Measurements from ENCODE around the gene CFAP57.

The CFAP57 gene

DNA sequence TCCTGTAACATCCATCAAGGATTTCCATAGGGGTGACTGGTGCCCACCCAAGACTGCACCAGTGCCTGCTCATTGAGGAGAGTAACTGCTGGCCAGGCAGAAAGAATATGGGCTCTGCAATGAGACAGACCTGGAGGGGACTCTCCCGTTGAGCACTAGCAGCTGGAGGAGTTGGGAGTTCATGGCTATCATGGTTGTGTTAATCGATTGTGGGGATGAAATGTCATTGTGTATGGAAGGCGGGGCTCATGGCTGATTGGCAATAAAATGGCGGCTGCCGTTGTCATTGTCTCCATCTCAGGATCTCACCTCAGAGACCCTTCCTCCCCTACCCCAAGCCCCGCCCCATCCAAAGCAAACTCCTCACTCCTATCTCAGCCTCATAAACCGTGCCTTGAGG, 101.6 kb downstream of the CFAP57 start:
- peaks cover 75% of the 10 kb centered on the region for H3K27me3 ChIP-seq (ENCODE audit: insufficient read depth, low read length, poor library complexity, severe bottlenecking)
- H3K4me1 ChIP-seq (ENCODE audit: insufficient read depth, low read length, poor library complexity, severe bottlenecking): peaks cover 8% of the 10 kb centered on the region
- H2AFZ ChIP-seq (ENCODE audit: low read length): peak overlapping the region; percentile 90; the same call in 1 of the 2 replicates

DNA sequence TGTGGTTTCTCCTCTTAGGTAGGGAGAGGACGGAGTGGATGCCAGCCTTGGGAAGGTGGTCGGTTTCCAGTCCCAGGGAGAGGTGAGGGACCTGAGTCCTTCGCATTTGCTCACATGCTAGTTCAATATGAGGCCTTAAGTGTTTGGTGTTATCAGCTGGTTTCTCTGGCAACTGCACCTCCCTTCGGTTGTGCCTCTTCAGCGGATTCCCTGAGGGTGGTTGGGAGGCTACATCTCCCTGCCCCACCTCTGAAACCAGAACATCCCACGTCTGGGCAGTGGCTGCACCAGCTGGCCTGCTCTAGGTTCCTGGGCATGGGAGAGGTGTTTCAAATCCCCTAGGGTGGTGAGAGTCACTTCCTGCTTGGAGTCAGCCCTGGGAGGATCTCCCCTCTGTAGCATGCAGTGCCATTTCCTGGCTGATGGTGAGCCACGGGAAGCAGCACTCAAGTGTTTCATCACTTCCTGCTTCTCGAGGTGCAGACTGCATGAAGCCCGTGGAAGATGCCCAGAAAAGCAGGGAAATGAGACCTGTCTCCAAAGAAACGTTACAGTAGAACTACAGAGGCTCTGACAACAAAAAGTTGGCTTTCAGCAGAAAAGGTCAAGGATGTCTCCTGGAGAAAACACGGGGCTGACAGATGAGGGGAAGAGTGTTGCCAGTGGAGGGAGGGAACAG, 102.1 kb downstream of the CFAP57 start:
- TF ChIP-seq, protein P1, sequence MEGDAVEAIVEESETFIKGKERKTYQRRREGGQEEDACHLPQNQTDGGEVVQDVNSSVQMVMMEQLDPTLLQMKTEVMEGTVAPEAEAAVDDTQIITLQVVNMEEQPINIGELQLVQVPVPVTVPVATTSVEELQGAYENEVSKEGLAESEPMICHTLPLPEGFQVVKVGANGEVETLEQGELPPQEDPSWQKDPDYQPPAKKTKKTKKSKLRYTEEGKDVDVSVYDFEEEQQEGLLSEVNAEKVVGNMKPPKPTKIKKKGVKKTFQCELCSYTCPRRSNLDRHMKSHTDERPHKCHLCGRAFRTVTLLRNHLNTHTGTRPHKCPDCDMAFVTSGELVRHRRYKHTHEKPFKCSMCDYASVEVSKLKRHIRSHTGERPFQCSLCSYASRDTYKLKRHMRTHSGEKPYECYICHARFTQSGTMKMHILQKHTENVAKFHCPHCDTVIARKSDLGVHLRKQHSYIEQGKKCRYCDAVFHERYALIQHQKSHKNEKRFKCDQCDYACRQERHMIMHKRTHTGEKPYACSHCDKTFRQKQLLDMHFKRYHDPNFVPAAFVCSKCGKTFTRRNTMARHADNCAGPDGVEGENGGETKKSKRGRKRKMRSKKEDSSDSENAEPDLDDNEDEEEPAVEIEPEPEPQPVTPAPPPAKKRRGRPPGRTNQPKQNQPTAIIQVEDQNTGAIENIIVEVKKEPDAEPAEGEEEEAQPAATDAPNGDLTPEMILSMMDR (conservative IDR thresholded peaks at IDR 0.05; ENCODE audit: low read length): no peak
- TF ChIP-seq EZH2phosphoT487 (IDR thresholded peaks at IDR 0.05; ENCODE audit: borderline replicate concordance): no peak
- Histone ChIP-seq H3K9ac (ENCODE audit: low read depth, low read length, poor library complexity, severe bottlenecking) (no peak overlapping the region), H3K4me2 (ENCODE audit: low read depth, low read length, poor library complexity, severe bottlenecking) (peak overlapping the region; percentile 59), H3K4me1 (ENCODE audit: insufficient read depth, low read length, poor library complexity, severe bottlenecking) (peaks cover 8% of the 10 kb centered on the region), H3K79me2 (ENCODE audit: insufficient read depth, low read length) (no peaks in the 10 kb centered on the region), H3K36me3 (ENCODE audit: insufficient read depth, low read length) (no peaks in the 10 kb centered on the region), H2AFZ (ENCODE audit: low read length) (peak overlapping the region; percentile 90), H3K9me2 (replicated peaks; ENCODE audit: low read depth, low read length) (no peaks in the 10 kb centered on the region), H3F3A (ENCODE audit: low read depth) (no peaks in the 10 kb centered on the region), H3K4me3 (ENCODE audit: low read length, poor library complexity, severe bottlenecking) (peak overlapping the region; percentile 32), H3K9me3 (ENCODE audit: insufficient read depth, low read depth, low read length) (no peaks in the 10 kb centered on the region), H3K27me3 (ENCODE audit: insufficient read depth, low read length, poor library complexity, severe bottlenecking) (peaks cover 79% of the 10 kb centered on the region), H4K20me1 (ENCODE audit: insufficient read depth, low read length, poor library complexity, severe bottlenecking) (no peaks in the 10 kb centered on the region)

More for the DNA sequence above, 101.6 kb downstream of the CFAP57 start:
- Histone ChIP-seq H3K4me2 (ENCODE audit: low read depth, low read length, poor library complexity, severe bottlenecking) (peak overlapping the region; percentile 59), H3K79me2 (ENCODE audit: insufficient read depth, low read length) (no peaks in the 10 kb centered on the region), H3K36me3 (ENCODE audit: insufficient read depth, low read length) (no peaks in the 10 kb centered on the region), H3K4me3 (ENCODE audit: low read length, poor library complexity, severe bottlenecking) (no peak overlapping the region), H3F3A (ENCODE audit: low read depth) (no peaks in the 10 kb centered on the region), H3K9me2 (replicated peaks; ENCODE audit: low read depth, low read length) (no peaks in the 10 kb centered on the region), H3K9ac (ENCODE audit: low read depth, low read length, poor library complexity, severe bottlenecking) (no peak overlapping the region), H3K9me3 (ENCODE audit: insufficient read depth, low read depth, low read length) (no peaks in the 10 kb centered on the region), H4K20me1 (ENCODE audit: insufficient read depth, low read length, poor library complexity, severe bottlenecking) (no peaks in the 10 kb centered on the region)
- TF ChIP-seq, protein P1 (conservative IDR thresholded peaks at IDR 0.05; ENCODE audit: low read length): no peak
- no peak for TF ChIP-seq EZH2phosphoT487 (IDR thresholded peaks at IDR 0.05; ENCODE audit: borderline replicate concordance)

- no peaks in the 10 kb centered on the region for H3F3A ChIP-seq (ENCODE audit: low read depth)
- peaks cover 8% of the 10 kb centered on the region for H3K4me1 ChIP-seq (ENCODE audit: insufficient read depth, low read length, poor library complexity, severe bottlenecking)
- TF ChIP-seq, protein P1 (conservative IDR thresholded peaks at IDR 0.05; ENCODE audit: low read length): no peak
- no peak for TF ChIP-seq EZH2phosphoT487 (IDR thresholded peaks at IDR 0.05; ENCODE audit: borderline replicate concordance)
- no peaks in the 10 kb centered on the region for H3K9me2 ChIP-seq (replicated peaks; ENCODE audit: low read depth, low read length)
- H4K20me1 ChIP-seq (ENCODE audit: insufficient read depth, low read length, poor library complexity, severe bottlenecking): no peaks in the 10 kb centered on the region
- no peak overlapping the region for H3K9ac ChIP-seq (ENCODE audit: low read depth, low read length, poor library complexity, severe bottlenecking)
- H3K79me2 ChIP-seq (ENCODE audit: insufficient read depth, low read length): no peaks in the 10 kb centered on the region
- peak overlapping the region; percentile 90 for H2AFZ ChIP-seq (ENCODE audit: low read length)
- H3K27me3 ChIP-seq (ENCODE audit: insufficient read depth, low read length, poor library complexity, severe bottlenecking): peaks cover 81% of the 10 kb centered on the region
- H3K4me2 ChIP-seq (ENCODE audit: low read depth, low read length, poor library complexity, severe bottlenecking): peak overlapping the region; percentile 59
- no peaks in the 10 kb centered on the region for H3K9me3 ChIP-seq (ENCODE audit: insufficient read depth, low read depth, low read length)
- no peaks in the 10 kb centered on the region for H3K36me3 ChIP-seq (ENCODE audit: insufficient read depth, low read length)
- peak overlapping the region; percentile 32 for H3K4me3 ChIP-seq (ENCODE audit: low read length, poor library complexity, severe bottlenecking)
These were observed 102.7 kb downstream of the CFAP57 start for GRCh38 chr1:43274804-43275180.
